HepG2 (cell line): Measurements from ENCODE around the gene MCM3. TPM values are rescaled to one million over a fixed set of nuclear protein-coding genes. Genes with fewer than 3 reads are reported as not detected.

Experiments
- ARID2 ChIP-seq: sonication (generic); formaldehyde crosslinking; IDR thresholded peaks from 2 replicates; pipeline ENCODE4 v1.8.1; 2022; ENCODE audit warnings: mild to moderate bottlenecking, missing genetic modification reagents, borderline replicate concordance
- ASH2L ChIP-seq: fragments of 300-600, 200-600 bp; sonication (generic); IDR thresholded peaks from 2 replicates; pipeline ENCODE4 v1.7.0; 2017; ENCODE audit warnings: low read depth, mild to moderate bottlenecking, moderate library complexity, mixed read lengths, low read length; ENCODE audit not compliant: insufficient read length
- CC2D1A ChIP-seq: sonication (generic); formaldehyde crosslinking; IDR thresholded peaks from 2 replicates; pipeline ENCODE4 v1.8.1; 2023; ENCODE audit warnings: mild to moderate bottlenecking, missing genetic modification reagents
- GLI4 ChIP-seq: sonication (generic); formaldehyde crosslinking; IDR thresholded peaks from 2 replicates; pipeline ENCODE4 v1.5.1; 2020; ENCODE audit warnings: missing genetic modification reagents, mild to moderate bottlenecking, moderate library complexity, borderline replicate concordance
- HMGXB3 ChIP-seq: sonication (generic); formaldehyde crosslinking; IDR thresholded peaks from 2 replicates; pipeline ENCODE4 v1.4.0; 2020; ENCODE audit warnings: missing genetic modification reagents, borderline replicate concordance
- PHB2 ChIP-seq: fragments of 450-650 bp; IDR thresholded peaks from 2 replicates; pipeline ENCODE4 v1.6.1; 2018; ENCODE audit not compliant: partially characterized antibody
- PHF20 ChIP-seq: sonication (generic); formaldehyde crosslinking; IDR thresholded peaks from 2 replicates; pipeline ENCODE4 v1.5.0; 2020; ENCODE audit warnings: mild to moderate bottlenecking, missing genetic modification reagents
- PPARG ChIP-seq: conservative IDR thresholded peaks from 2 replicates; pipeline ENCODE4 v1.6.1; 2016; ENCODE audit warnings: missing biosample characterization, missing genetic modification reagents
- TMF1 ChIP-seq: sonication (generic); formaldehyde crosslinking; IDR thresholded peaks from 2 replicates; pipeline ENCODE4 v1.8.1; 2022; ENCODE audit warnings: low read depth, missing genetic modification reagents
- ZFP62 ChIP-seq: sonication (generic); formaldehyde crosslinking; IDR thresholded peaks from 2 replicates; pipeline ENCODE4 v1.4.0; 2020; ENCODE audit warnings: missing genetic modification reagents
- ZMYM4 ChIP-seq: sonication (generic); formaldehyde crosslinking; IDR thresholded peaks from 2 replicates; pipeline ENCODE4 v1.8.1; 2023; ENCODE audit warnings: mild to moderate bottlenecking, missing genetic modification reagents
- ZNF264 ChIP-seq: sonication (generic); formaldehyde crosslinking; IDR thresholded peaks from 2 replicates; pipeline ENCODE4 v1.4.0; 2020; ENCODE audit warnings: missing genetic modification reagents
- ZNF331 ChIP-seq: sonication (generic); formaldehyde crosslinking; IDR thresholded peaks from 2 replicates; pipeline ENCODE4 v1.4.0; 2020; ENCODE audit warnings: missing genetic modification reagents
- ZNF503 ChIP-seq: sonication (generic); formaldehyde crosslinking; IDR thresholded peaks from 2 replicates; pipeline ENCODE4 v1.4.0; 2020; ENCODE audit warnings: missing genetic modification reagents
- ZNF567 ChIP-seq: sonication (generic); formaldehyde crosslinking; IDR thresholded peaks from 2 replicates; pipeline ENCODE4 v1.8.1; 2023; ENCODE audit warnings: mild to moderate bottlenecking, missing genetic modification reagents, borderline replicate concordance
- ZNF589 ChIP-seq: sonication (generic); formaldehyde crosslinking; conservative IDR thresholded peaks from 2 replicates; pipeline ENCODE4 v1.8.0; 2022; ENCODE audit warnings: mild to moderate bottlenecking, moderate library complexity, missing genetic modification reagents
- polyA plus RNA-seq, 8 experiments: library from polyadenylated mRNA; depleted of rRNA in 3 of 8; stranded (reverse) in 7 of 8; unstranded in 1 of 8; fragments of >200 nt; fragmentation: Illumina TruSeq in 4 of 8; extraction: Trizol in 4 of 8; gene quantifications; 2 replicates each; pipeline versions ENCODE4 v1.2.1 to v1.2.3, GENCODE V29; 2011 to 2016; ENCODE audit warnings: low read depth in 4 of 8, missing spikeins in 1 of 8, mixed read lengths in 1 of 8; ENCODE audit not compliant: insufficient read depth in 1 of 8
- total RNA-seq, 5 experiments: library from RNA; depleted of rRNA; stranded (reverse); fragments of >200 nt; fragmentation: Illumina TruSeq; extraction: Trizol; gene quantifications; 2 replicates each; pipeline ENCODE4 v1.2.3, GENCODE V29; 2016; ENCODE audit warnings: low read depth in 1 of 5
- TF ChIP-seq, protein P1 (sequence below): sonication (generic); formaldehyde crosslinking; IDR thresholded peaks from 2 replicates; pipeline ENCODE4 v1.4.0; 2020; ENCODE audit warnings: missing genetic modification reagents, mild to moderate bottlenecking, borderline replicate concordance
- TF ChIP-seq, protein P2 (sequence below): sonication (generic); IDR thresholded peaks from 2 replicates; pipeline ENCODE4 v1.6.1; 2016; ENCODE audit warnings: low read depth, borderline replicate concordance
- TF ChIP-seq, protein P3 (sequence below): sonication (generic); formaldehyde crosslinking; conservative IDR thresholded peaks from 2 replicates; pipeline ENCODE4 v1.8.1; 2023; ENCODE audit warnings: missing genetic modification reagents

The MCM3 gene
- total and polyA plus RNA-seq, 2 of the 13 experiments (the other 11 are each of a cell fraction or from before 2014, with no cell fraction given), result 164 to 288 TPM

DNA sequence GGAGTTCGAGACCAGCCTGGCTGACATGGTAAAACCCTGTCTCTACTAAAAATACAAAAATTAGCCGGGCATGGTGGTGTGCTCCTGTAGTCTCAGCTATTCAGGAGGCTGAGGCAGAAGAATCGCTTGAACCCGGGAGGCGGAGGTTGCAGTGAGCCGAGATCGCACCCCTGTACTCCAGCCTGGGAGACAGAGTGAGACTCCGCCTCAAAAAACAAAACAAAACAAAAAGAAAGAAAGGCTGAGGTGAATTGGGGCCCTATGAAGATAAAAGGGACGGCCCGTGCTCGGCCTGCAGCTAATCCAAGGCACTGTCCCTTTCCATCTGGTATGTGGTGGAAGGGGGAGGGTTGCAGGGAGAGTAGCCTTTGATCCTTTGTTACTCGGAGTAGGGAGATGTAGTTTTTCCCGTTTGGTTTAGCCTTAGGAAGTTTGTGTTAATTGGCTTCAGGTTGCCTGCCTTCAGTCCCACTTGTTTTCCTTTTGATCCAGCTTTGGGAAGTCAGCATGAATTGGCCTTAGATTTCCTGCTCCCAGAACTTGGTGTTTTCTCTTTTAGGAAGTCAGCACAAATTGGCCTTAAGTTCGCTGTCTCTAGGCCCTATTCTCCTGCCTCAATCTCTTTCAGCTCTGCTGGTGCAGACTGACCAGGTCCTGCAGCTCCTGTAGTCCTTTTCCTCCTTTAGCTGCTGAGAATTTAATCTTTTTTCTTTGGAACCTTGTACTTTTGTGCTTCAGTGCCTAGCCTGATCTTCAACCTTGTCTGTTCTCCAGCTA, 41.3 kb upstream of the MCM3 start (continued):
- TF ChIP-seq ARID2 (CRISPR knock-in tag), result peak; percentile 95
- TF ChIP-seq CC2D1A (CRISPR knock-in tag), result no peak
- TF ChIP-seq ZNF264, result peak; percentile 87
- TF ChIP-seq, protein P1, sequence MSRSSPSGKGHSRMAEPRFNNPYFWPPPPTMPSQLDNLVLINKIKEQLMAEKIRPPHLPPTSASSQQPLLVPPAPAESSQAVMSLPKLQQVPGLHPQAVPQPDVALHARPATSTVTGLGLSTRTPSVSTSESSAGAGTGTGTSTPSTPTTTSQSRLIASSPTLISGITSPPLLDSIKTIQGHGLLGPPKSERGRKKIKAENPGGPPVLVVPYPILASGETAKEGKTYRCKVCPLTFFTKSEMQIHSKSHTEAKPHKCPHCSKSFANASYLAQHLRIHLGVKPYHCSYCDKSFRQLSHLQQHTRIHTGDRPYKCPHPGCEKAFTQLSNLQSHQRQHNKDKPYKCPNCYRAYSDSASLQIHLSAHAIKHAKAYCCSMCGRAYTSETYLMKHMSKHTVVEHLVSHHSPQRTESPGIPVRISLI (CRISPR knock-in tag), result peak; percentile 77; the same call in 1 of the 2 replicates
- no peak for TF ChIP-seq PHF20 (CRISPR knock-in tag)
- TF ChIP-seq HMGXB3 (CRISPR knock-in tag), result peak; percentile 54; the same call in 1 of the 2 replicates
- peak; percentile 75 for TF ChIP-seq PPARG (CRISPR knock-in tag)
- peak; percentile 91 for TF ChIP-seq ZNF503 (CRISPR knock-in tag)
- no peak for TF ChIP-seq PHB2
- peak; percentile 54; the same call in 1 of the 2 replicates for TF ChIP-seq GLI4 (CRISPR knock-in tag)
- TF ChIP-seq ZFP62 (CRISPR knock-in tag), result no peak
- no peak for TF ChIP-seq TMF1
- TF ChIP-seq ZNF589, result no peak
- TF ChIP-seq ZNF567, result no peak
- TF ChIP-seq ZNF331 (CRISPR knock-in tag), result peak; percentile 82
- peak; percentile 82 for TF ChIP-seq ZMYM4 (CRISPR knock-in tag)
- TF ChIP-seq, protein P2, sequence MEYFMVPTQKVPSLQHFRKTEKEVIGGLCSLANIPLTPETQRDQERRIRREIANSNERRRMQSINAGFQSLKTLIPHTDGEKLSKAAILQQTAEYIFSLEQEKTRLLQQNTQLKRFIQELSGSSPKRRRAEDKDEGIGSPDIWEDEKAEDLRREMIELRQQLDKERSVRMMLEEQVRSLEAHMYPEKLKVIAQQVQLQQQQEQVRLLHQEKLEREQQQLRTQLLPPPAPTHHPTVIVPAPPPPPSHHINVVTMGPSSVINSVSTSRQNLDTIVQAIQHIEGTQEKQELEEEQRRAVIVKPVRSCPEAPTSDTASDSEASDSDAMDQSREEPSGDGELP, result peak; percentile 68; the same call in 1 of the 2 replicates
- TF ChIP-seq, protein P3, sequence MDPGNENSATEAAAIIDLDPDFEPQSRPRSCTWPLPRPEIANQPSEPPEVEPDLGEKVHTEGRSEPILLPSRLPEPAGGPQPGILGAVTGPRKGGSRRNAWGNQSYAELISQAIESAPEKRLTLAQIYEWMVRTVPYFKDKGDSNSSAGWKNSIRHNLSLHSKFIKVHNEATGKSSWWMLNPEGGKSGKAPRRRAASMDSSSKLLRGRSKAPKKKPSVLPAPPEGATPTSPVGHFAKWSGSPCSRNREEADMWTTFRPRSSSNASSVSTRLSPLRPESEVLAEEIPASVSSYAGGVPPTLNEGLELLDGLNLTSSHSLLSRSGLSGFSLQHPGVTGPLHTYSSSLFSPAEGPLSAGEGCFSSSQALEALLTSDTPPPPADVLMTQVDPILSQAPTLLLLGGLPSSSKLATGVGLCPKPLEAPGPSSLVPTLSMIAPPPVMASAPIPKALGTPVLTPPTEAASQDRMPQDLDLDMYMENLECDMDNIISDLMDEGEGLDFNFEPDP (CRISPR knock-in tag), result no peak
- peak; percentile 51 for TF ChIP-seq ASH2L
